ENCODE data around the gene DHRSX.

DHRSX gene

GRCh38 chrX:2184089-2184488, 316.7 kb downstream of the DHRSX start:
- no peak for DNase-seq

GRCh38 chrX:2183193-2183725, 317.5 kb downstream of the DHRSX start:
- DNase-seq = no peak

- no peak for DNase-seq
Measured at GRCh38 chrX:2177541-2177940, 323.2 kb downstream of the DHRSX start.

- no peak for DNase-seq
Measured at GRCh38 chrX:2176733-2177132, 324.0 kb downstream of the DHRSX start.

GRCh38 chrX:2176274-2176673, 324.5 kb downstream of the DHRSX start:
- DNase-seq = no peak

- no peak for DNase-seq
Measured at GRCh38 chrX:2172359-2172758, 328.4 kb downstream of the DHRSX start.
